K562 (cell line): ENCODE results near the gene B3GALNT2. TPM values are rescaled to one million over a fixed set of nuclear protein-coding genes. Genes with fewer than 3 reads are reported as not detected.
A peak's percentile ranks its signal among the peaks of the same experiment; 100 is the strongest.

Experiments used
- CEBPB ChIP-seq: fragments of 450-650 bp; IDR thresholded peaks from 2 replicates; pipeline ENCODE4 v1.6.1; 2016; ENCODE audit warnings: missing genetic modification characterization, missing compliant biosample characterization
- CEBPG ChIP-seq, 3 experiments: fragments of 200-800 bp in 1 of 3; sonication (Bioruptor generic) in 1 of 3; sonication (generic) in 1 of 3; formaldehyde crosslinking in 1 of 3; IDR thresholded peaks in 2 of 3; conservative IDR thresholded peaks in 1 of 3; 2 replicates each; pipeline versions ENCODE4 v1.6.1 to v1.8.0; 2016 to 2022; ENCODE audit warnings: missing compliant biosample characterization in 2 of 3, missing genetic modification characterization in 2 of 3, mild to moderate bottlenecking in 1 of 3, missing genetic modification reagents in 1 of 3
- CSDE1 ChIP-seq, 2 experiments: fragments of 450-650 bp; IDR thresholded peaks; 2 replicates each; pipeline ENCODE4 v1.6.1; 2016; ENCODE audit warnings: mild to moderate bottlenecking in 1 of 2
- DMBX1 ChIP-seq: fragments of 250-450 bp; sonication (Bioruptor Pico); IDR thresholded peaks from 2 replicates; pipeline ENCODE4 v1.8.0; 2022; ENCODE audit warnings: inconsistent platforms, mild to moderate bottlenecking, moderate library complexity, borderline replicate concordance
- HCFC1 ChIP-seq: IDR thresholded peaks from 2 replicates; pipeline ENCODE4 v1.6.1; 2012; ENCODE audit warnings: low read depth, low read length, improper control_type of control experiment
- HNRNPK ChIP-seq: fragments of 200-400 bp; formaldehyde crosslinking; IDR thresholded peaks from one replicate; pipeline ENCODE4 v1.6.1; 2018; ENCODE audit warnings: mild to moderate bottlenecking, low read depth, low read length; ENCODE audit not compliant: poor library complexity, severe bottlenecking
- IFI16 ChIP-seq: fragments of 250-450 bp; sonication (Bioruptor Pico); IDR thresholded peaks from 2 replicates; pipeline ENCODE4 v2.1.2; 2022; ENCODE audit warnings: mild to moderate bottlenecking, inconsistent platforms
- MGA ChIP-seq: fragments of 450-650 bp; IDR thresholded peaks from 2 replicates; pipeline ENCODE4 v1.6.1; 2016; ENCODE audit warnings: mild to moderate bottlenecking, moderate library complexity
- PCBP1 ChIP-seq: fragments of 200-400 bp; formaldehyde crosslinking; IDR thresholded peaks from 2 replicates; pipeline ENCODE4 v1.6.1; 2018; ENCODE audit warnings: mild to moderate bottlenecking, low read depth, low read length; ENCODE audit not compliant: poor library complexity, severe bottlenecking
- PYGO2 ChIP-seq: fragments of 450-650 bp; IDR thresholded peaks from 2 replicates; pipeline ENCODE4 v1.6.1; 2016; ENCODE audit warnings: mild to moderate bottlenecking, missing genetic modification characterization, moderate library complexity, missing compliant biosample characterization
- polyA plus RNA-seq, 8 experiments: library from polyadenylated mRNA; depleted of rRNA in 4 of 8; stranded (reverse) in 5 of 8; unstranded in 3 of 8; fragments of >200 nt; fragmentation: Nextera tagmentation in 2 of 8; fragmentation: Illumina TruSeq in 1 of 8; extraction: Ambion mirVana in 2 of 8; extraction: Trizol in 1 of 8; gene quantifications; 2 replicates each; pipeline versions ENCODE4 v1.2.1 to v1.2.3, GENCODE V29; 2011 to 2014; ENCODE audit warnings: inconsistent platforms in 1 of 8, missing spikeins in 1 of 8
- total RNA-seq, 7 experiments: library from RNA; depleted of rRNA in 6 of 7; stranded (reverse); fragments of >200 nt in 6 of 7; fragmentation: Illumina TruSeq in 2 of 7; extraction: Trizol in 2 of 7; gene quantifications; 2 replicates each; pipeline versions ENCODE4 v1.2.1 to v1.2.3, GENCODE V29; 2011 to 2021; ENCODE audit warnings: low replicate concordance in 1 of 7
- TF ChIP-seq, protein P1 (sequence below), 2 experiments: fragments of 450-650 bp in 1 of 2; IDR thresholded peaks; 2 replicates each; pipeline ENCODE4 v1.6.1; 2011 to 2017; ENCODE audit warnings: low read depth in 2 of 2, antibody characterized with exemption in 1 of 2, borderline replicate concordance in 1 of 2, low read length in 1 of 2, mild to moderate bottlenecking in 1 of 2, mixed read lengths in 1 of 2; ENCODE audit not compliant: control insufficient read depth in 1 of 2

Gene B3GALNT2
- total and polyA plus RNA-seq, 9 of the 15 experiments (the other 6 are each of a cell fraction or from before 2014, with no cell fraction given): 2.0 to 31.7 (median 22.9) TPM

DNA sequence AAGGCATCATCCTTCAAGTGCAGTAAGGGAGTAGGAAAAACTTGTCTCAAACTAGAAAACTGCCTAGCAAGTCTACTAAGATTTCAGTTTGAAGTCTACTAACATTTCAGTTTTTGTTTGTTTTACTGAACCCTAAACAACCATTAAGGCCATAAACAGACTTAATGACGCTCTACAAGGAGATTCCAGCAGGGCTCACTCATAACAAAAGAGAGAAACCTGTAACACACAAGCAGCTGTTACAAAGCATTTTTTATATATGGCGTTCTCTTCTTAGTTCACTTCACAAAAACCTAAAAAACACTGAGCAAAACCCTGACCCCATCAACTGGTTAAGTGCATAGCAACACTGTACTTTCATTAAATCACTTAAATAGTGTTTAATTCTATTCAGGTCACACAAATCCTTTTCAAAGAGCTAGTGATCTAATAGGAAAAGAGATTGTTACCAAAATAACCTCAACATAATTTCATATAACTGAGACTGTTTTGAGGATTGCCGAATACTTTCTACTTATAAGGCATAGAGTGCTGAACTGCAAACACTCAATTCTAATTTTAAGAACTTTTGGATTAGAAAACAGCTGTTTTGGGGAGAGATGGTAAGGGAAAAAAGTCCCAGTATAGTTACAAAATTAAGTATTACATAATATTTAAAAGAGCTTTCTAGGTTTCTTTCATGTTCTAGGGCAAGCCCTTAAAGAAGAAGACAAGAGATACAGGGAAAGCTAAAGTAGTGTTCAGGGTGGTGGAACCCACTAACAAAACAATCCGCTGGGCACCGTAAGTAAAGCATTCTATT is 1.4 kb downstream of the B3GALNT2 start (continued):
- TF ChIP-seq MGA: no peak
- TF ChIP-seq IFI16 (CRISPR knock-in tag): no peak
- no peak for TF ChIP-seq HCFC1
- peak; percentile 32; the same call in 1 of the 2 replicates for TF ChIP-seq CEBPB (tag)
- TF ChIP-seq, protein P1, sequence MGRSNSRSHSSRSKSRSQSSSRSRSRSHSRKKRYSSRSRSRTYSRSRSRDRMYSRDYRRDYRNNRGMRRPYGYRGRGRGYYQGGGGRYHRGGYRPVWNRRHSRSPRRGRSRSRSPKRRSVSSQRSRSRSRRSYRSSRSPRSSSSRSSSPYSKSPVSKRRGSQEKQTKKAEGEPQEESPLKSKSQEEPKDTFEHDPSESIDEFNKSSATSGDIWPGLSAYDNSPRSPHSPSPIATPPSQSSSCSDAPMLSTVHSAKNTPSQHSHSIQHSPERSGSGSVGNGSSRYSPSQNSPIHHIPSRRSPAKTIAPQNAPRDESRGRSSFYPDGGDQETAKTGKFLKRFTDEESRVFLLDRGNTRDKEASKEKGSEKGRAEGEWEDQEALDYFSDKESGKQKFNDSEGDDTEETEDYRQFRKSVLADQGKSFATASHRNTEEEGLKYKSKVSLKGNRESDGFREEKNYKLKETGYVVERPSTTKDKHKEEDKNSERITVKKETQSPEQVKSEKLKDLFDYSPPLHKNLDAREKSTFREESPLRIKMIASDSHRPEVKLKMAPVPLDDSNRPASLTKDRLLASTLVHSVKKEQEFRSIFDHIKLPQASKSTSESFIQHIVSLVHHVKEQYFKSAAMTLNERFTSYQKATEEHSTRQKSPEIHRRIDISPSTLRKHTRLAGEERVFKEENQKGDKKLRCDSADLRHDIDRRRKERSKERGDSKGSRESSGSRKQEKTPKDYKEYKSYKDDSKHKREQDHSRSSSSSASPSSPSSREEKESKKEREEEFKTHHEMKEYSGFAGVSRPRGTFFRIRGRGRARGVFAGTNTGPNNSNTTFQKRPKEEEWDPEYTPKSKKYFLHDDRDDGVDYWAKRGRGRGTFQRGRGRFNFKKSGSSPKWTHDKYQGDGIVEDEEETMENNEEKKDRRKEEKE (IDR thresholded peaks at IDR 0.05; ENCODE audit: borderline replicate concordance in 1 of 2, control insufficient read depth in 1 of 2, low read depth in 2 of 2, low read length in 1 of 2): no peak
- TF ChIP-seq HNRNPK: no peak
- no peak for TF ChIP-seq DMBX1 (CRISPR knock-in tag)
- no peak for TF ChIP-seq CEBPG (CRISPR knock-in tag; IDR thresholded peaks at IDR 0.05)
- peak in 1 of 2 experiments; percentile 56; a peak in 2 of 4 replicates for TF ChIP-seq CEBPG (tag; conservative IDR thresholded peaks at IDR 0.05 in 1 of 2, IDR thresholded peaks at IDR 0.05 in 1 of 2)
- no peak for TF ChIP-seq PCBP1
- TF ChIP-seq CSDE1 (IDR thresholded peaks at IDR 0.05): peak in 1 of 2 experiments; percentile 35; a peak in 1 of 4 replicates
- no peak for TF ChIP-seq PYGO2 (tag)
